Endothelial cell of umbilical vein (primary cell): Measurements from ENCODE around the gene FAM9A. TPM values are rescaled to one million over a fixed set of nuclear protein-coding genes. Genes with fewer than 3 reads are reported as not detected.
"Not testable (repeated sequence)": the region's sequence is repeated elsewhere in the genome, so short reads cannot be mapped to it uniquely, and the experiment has no call there.

Experiments used
- BruUV-seq: library from RNA; stranded (reverse); fragments of 400-500 nt; replicated peaks from 2 replicates; lab custom pipeline; 2021; lab: Mats Ljungman, UMichigan
- CTCF ChIA-PET: fragments of 300-600, 350-600 bp; sonication (Branson Sonifier 250); formaldehyde crosslinking; loops from one replicate; lab custom pipeline; 2021; ENCODE audit warnings: antibody characterized with exemption, inconsistent platforms; lab: Charles Lee
- POLR2A ChIA-PET: fragments of 300-600, 350-600 bp; sonication (Branson Sonifier 250); formaldehyde crosslinking; loops from one replicate; lab custom pipeline; 2021; ENCODE audit warnings: antibody characterized with exemption, inconsistent platforms; lab: Charles Lee
- DNase-seq: peaks from one replicate; pipeline ENCODE4 v3.0.0-alpha.2; 2011; ENCODE audit warnings: low read depth, low spot score
- FAIRE-seq: peaks from 2 replicates; lab custom pipeline; 2011; peaks lifted over from hg19 to GRCh38; lab: Jason Lieb, UNC
- H2AFZ ChIP-seq: 2 replicates; pipeline ENCODE4 v1.6.0; 2012; ENCODE audit warnings: low read depth, low read length, control low read depth, inconsistent platforms
- H3K27ac ChIP-seq: 2 replicates; pipeline ENCODE4 v1.5.1; 2011; ENCODE audit warnings: low read depth, mild to moderate bottlenecking, control low read depth, low read length, moderate library complexity; ENCODE audit not compliant: insufficient read depth
- H3K27me3 ChIP-seq, 2 experiments: 2 replicates each; pipeline versions ENCODE4 v1.6.0 to v1.6.1; 2011; ENCODE audit warnings: low read length in 2 of 2, mixed read lengths in 1 of 2; ENCODE audit not compliant: control insufficient read depth in 2 of 2, insufficient read depth in 2 of 2
- H3K36me3 ChIP-seq, 2 experiments: 2 replicates in 1 of 2; 3 replicates in 1 of 2; pipeline ENCODE4 v1.5.1; 2011; ENCODE audit warnings: low read length in 2 of 2, mild to moderate bottlenecking in 1 of 2, moderate library complexity in 1 of 2; ENCODE audit not compliant: control insufficient read depth in 2 of 2, insufficient read depth in 2 of 2; ENCODE audit errors: extremely low read depth in 1 of 2
- H3K4me1 ChIP-seq: 3 replicates; pipeline ENCODE4 v1.5.1; 2011; ENCODE audit warnings: mild to moderate bottlenecking, low read length; ENCODE audit not compliant: control insufficient read depth, insufficient read depth; ENCODE audit errors: extremely low read depth
- H3K4me2 ChIP-seq: 2 replicates; pipeline ENCODE4 v1.6.1; 2011; ENCODE audit warnings: low read length, control low read depth, mixed read lengths; ENCODE audit not compliant: insufficient read depth
- H3K4me3 ChIP-seq, 3 experiments: fragments of 200-600 bp in 1 of 3; sonication (generic), shearing (Covaris generic) in 1 of 3; replicated peaks in 1 of 3; 2 replicates each; pipeline ENCODE4 v1.5.1; 2011 to 2016; ENCODE audit warnings: control low read depth in 3 of 3, low read length in 3 of 3, mild to moderate bottlenecking in 2 of 3, inconsistent platforms in 1 of 3, low read depth in 1 of 3, moderate library complexity in 1 of 3; ENCODE audit not compliant: insufficient read depth in 1 of 3
- H3K79me2 ChIP-seq: 2 replicates; pipeline ENCODE4 v1.6.0; 2012; ENCODE audit warnings: low read length, inconsistent platforms; ENCODE audit not compliant: control insufficient read depth, insufficient read depth
- H3K9ac ChIP-seq: replicated peaks from 2 replicates; pipeline ENCODE3; 2011; ENCODE audit warnings: low read length, control low read depth; ENCODE audit not compliant: insufficient read depth; ENCODE audit errors: extremely low read depth
- H3K9me1 ChIP-seq: replicated peaks from 3 replicates; pipeline ENCODE4 v1.6.0; 2011; ENCODE audit warnings: mild to moderate bottlenecking, low read length; ENCODE audit not compliant: control insufficient read depth, insufficient read depth; ENCODE audit errors: extremely low read depth
- H3K9me3 ChIP-seq: replicated peaks from 2 replicates; pipeline ENCODE4 v1.5.1; 2012; ENCODE audit warnings: low read length, inconsistent platforms; ENCODE audit not compliant: control insufficient read depth, insufficient read depth
- H4K20me1 ChIP-seq: replicated peaks from 2 replicates; pipeline ENCODE3; 2011; ENCODE audit warnings: mild to moderate bottlenecking, low read length; ENCODE audit not compliant: control insufficient read depth, insufficient read depth; ENCODE audit errors: extremely low read depth
- EZH2 ChIP-seq: IDR thresholded peaks from 2 replicates; pipeline ENCODE4 v1.6.1; 2012; ENCODE audit warnings: borderline replicate concordance, low read depth, mild to moderate bottlenecking, moderate library complexity, low read length, inconsistent platforms; ENCODE audit not compliant: severe bottlenecking
- FOS ChIP-seq: IDR thresholded peaks from 2 replicates; pipeline ENCODE4 v1.6.1; 2011; ENCODE audit warnings: mild to moderate bottlenecking, low read length, moderate library complexity, borderline replicate concordance; ENCODE audit not compliant: insufficient read depth
- GATA2 ChIP-seq: IDR thresholded peaks from 2 replicates; pipeline ENCODE4 v1.7.0; 2011; ENCODE audit warnings: low read depth, mild to moderate bottlenecking, moderate library complexity, mixed read lengths, low read length; ENCODE audit not compliant: insufficient read length, insufficient read depth
- JUN ChIP-seq: IDR thresholded peaks from 2 replicates; pipeline ENCODE4 v1.6.1; 2011; ENCODE audit warnings: borderline replicate concordance, low read depth; ENCODE audit not compliant: insufficient read length, insufficient read depth
- MYC ChIP-seq: IDR thresholded peaks from one replicate; pipeline ENCODE4 v1.6.1; 2011; ENCODE audit warnings: mild to moderate bottlenecking, low read depth, low read length
- POLR2A ChIP-seq: IDR thresholded peaks from 2 replicates; pipeline ENCODE4 v1.6.1; 2012; ENCODE audit warnings: low read depth, mild to moderate bottlenecking, control low read depth, low read length
- POLR2AphosphoS5 ChIP-seq: IDR thresholded peaks from 2 replicates; pipeline ENCODE4 v1.6.1; 2012; ENCODE audit warnings: low read depth, mild to moderate bottlenecking, control low read depth, low read length, moderate library complexity; ENCODE audit not compliant: insufficient read depth
- dilution Hi-C: fragments of 300-500 bp; cut with MboI; formaldehyde crosslinking; loops from one replicate; pipeline ENCODE4 v1.15.0; 2019; ENCODE audit warnings: low sequenced_read_pairs; ENCODE audit not compliant: extremely low pct_ligation_motif_present
- intact Hi-C: fragments of 100-400 bp; cut with micrococcal nuclease; formaldehyde crosslinking; loops from one replicate; pipeline ENCODE4 v1.10.0; 2022
- polyA plus RNA-seq, 4 experiments: library from polyadenylated mRNA; depleted of rRNA in 3 of 4; stranded (reverse) in 3 of 4; unstranded in 1 of 4; fragments of >200 nt; gene quantifications; 2 replicates each; pipeline versions ENCODE4 v1.2.1 to v1.2.3, GENCODE V29; 2011 to 2012; ENCODE audit warnings: missing spikeins in 1 of 4
- total RNA-seq: library from RNA; stranded (reverse); gene quantifications from 2 replicates; pipeline ENCODE4 v1.2.3, GENCODE V29; 2021
- TF ChIP-seq, protein P1 (sequence below): IDR thresholded peaks from 2 replicates; pipeline ENCODE4 v1.6.1; 2011; ENCODE audit not compliant: insufficient read depth, insufficient read length
- TF ChIP-seq, protein P2 (sequence below), 2 donors: IDR thresholded peaks; 1 replicate in 1 of 2; 2 replicates in 1 of 2; pipeline ENCODE4 v1.5.1; 2011; ENCODE audit warnings: low read length in 2 of 2, mild to moderate bottlenecking in 2 of 2, moderate library complexity in 2 of 2, control low read depth in 1 of 2, inconsistent platforms in 1 of 2, low read depth in 1 of 2; ENCODE audit not compliant: insufficient read depth in 1 of 2; ENCODE audit errors: extremely low read depth in 1 of 2

FAM9A gene
- total and polyA plus RNA-seq, 2 donors (not counting 3 experiments of a cell fraction or from before 2014, with no cell fraction given), result not detected

DNA sequence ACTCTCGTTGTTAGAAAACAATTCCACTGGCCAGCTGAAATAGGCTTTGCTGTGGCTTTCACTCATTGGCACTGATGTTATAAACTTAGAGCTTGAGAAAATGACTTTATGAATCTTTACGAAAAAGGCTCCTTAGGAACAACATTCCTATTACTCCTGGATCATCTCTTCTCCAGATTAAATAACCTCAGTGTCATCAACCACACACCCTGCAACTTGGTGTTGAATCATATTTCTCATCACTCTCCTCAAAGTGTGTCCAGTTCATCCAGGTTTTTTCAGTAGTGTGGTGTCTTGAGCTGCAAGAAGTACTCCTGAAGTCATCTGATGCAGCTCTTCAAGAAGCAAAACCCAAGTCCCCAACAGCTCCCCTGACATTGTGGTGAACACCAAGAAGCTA is 41.2 kb downstream of the FAM9A start:
- ChIA-PET CTCF (no interaction called here), POLR2A (no interaction called here)
- no peaks in the 10 kb centered on the region for H3K36me3 ChIP-seq
- TF ChIP-seq MYC (no peak), FOS (no peak), POLR2A (no peak), GATA2 (no peak), JUN (no peak), EZH2 (no peak), POLR2AphosphoS5 (no peak)
- TF ChIP-seq, protein P1, sequence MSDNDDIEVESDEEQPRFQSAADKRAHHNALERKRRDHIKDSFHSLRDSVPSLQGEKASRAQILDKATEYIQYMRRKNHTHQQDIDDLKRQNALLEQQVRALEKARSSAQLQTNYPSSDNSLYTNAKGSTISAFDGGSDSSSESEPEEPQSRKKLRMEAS, result no peak
- TF ChIP-seq, protein P2, sequence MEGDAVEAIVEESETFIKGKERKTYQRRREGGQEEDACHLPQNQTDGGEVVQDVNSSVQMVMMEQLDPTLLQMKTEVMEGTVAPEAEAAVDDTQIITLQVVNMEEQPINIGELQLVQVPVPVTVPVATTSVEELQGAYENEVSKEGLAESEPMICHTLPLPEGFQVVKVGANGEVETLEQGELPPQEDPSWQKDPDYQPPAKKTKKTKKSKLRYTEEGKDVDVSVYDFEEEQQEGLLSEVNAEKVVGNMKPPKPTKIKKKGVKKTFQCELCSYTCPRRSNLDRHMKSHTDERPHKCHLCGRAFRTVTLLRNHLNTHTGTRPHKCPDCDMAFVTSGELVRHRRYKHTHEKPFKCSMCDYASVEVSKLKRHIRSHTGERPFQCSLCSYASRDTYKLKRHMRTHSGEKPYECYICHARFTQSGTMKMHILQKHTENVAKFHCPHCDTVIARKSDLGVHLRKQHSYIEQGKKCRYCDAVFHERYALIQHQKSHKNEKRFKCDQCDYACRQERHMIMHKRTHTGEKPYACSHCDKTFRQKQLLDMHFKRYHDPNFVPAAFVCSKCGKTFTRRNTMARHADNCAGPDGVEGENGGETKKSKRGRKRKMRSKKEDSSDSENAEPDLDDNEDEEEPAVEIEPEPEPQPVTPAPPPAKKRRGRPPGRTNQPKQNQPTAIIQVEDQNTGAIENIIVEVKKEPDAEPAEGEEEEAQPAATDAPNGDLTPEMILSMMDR (IDR thresholded peaks at IDR 0.05; ENCODE audit: extremely low read depth in 1 of 2, insufficient read depth in 1 of 2, low read depth in 1 of 2, low read length in 2 of 2), result no peak
- H3K79me2 ChIP-seq, result no peaks in the 10 kb centered on the region
- no peak overlapping the region for H2AFZ ChIP-seq
- no peaks in the 10 kb centered on the region for H4K20me1 ChIP-seq
- no peak for DNase-seq
- dilution Hi-C loops (no loop called here), intact Hi-C loops (no loop called here)
- no peak overlapping the region for H3K9ac ChIP-seq
- H3K27ac ChIP-seq, result no peak overlapping the region
- no peak overlapping the region for H3K4me3 ChIP-seq
- no TSS peak for BruUV-seq
- no peak overlapping the region for H3K4me2 ChIP-seq
- no peaks in the 10 kb centered on the region for H3K9me3 ChIP-seq
- no peaks in the 10 kb centered on the region for H3K9me1 ChIP-seq
- no peaks in the 10 kb centered on the region for H3K4me1 ChIP-seq
- FAIRE-seq, result no peak
- H3K27me3 ChIP-seq, result no peaks in the 10 kb centered on the region

DNA sequence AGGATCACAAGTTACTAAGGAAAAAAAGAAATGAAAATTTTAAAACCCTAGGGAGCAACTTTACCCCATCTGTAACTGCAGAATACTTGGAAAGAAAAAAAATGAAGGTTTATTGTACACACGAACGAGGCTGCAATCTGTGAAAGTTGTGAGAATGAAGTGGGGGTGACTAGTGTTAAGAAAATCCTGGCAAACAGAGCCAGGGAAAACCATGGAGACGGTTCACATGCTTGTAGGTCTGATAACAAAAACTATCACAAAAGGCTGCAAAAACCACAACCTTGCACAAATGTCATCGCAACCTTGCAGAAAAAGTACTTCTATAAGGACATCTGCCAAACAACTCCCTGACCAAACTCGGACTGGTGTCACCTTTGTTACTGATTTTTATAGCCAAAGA is 42.5 kb downstream of the FAM9A start:
- intact Hi-C loops, H3K27ac ChIP-seq, DNase-seq, H3K9ac ChIP-seq, H3K9me1 ChIP-seq, CTCF ChIA-PET, dilution Hi-C loops, H2AFZ ChIP-seq, H3K36me3 ChIP-seq, H4K20me1 ChIP-seq, H3K9me3 ChIP-seq, FAIRE-seq, H3K4me1 ChIP-seq, BruUV-seq, H3K4me3 ChIP-seq, H3K79me2 ChIP-seq, H3K4me2 ChIP-seq, H3K27me3 ChIP-seq, POLR2A ChIA-PET: not testable (repeated sequence)
